B cell (primary cell): ENCODE results near the gene AGPAT1.

Experiments
- CTCF ChIP-seq: fragments of 200-600 bp; IDR thresholded peaks from one replicate; pipeline ENCODE4 v1.8.0; 2022; ENCODE audit warnings: antibody characterized with exemption, mild to moderate bottlenecking
- EZH2 ChIP-seq: IDR thresholded peaks from 2 replicates; pipeline ENCODE4 v1.6.1; 2012; ENCODE audit warnings: borderline replicate concordance, low read depth, mild to moderate bottlenecking, moderate library complexity, low read length; ENCODE audit not compliant: insufficient read depth, poor library complexity, severe bottlenecking

GRCh38 chr6:32146687-32147086, 29.2 kb downstream of the AGPAT1 start:
- TF ChIP-seq CTCF = no peak
- no peak for TF ChIP-seq EZH2
